PFSK-1 (cell line): ENCODE measurements around the gene LDLRAD4.

Experiments used
- FOXP2 ChIP-seq: optimal IDR thresholded peaks from 2 replicates; pipeline ENCODE3; 2011; ENCODE audit warnings: borderline replicate concordance, control low read depth, inconsistent platforms; ENCODE audit not compliant: insufficient read depth; ENCODE audit errors: extremely low read length, extremely low read depth
- POLR2AphosphoS5 ChIP-seq: IDR thresholded peaks from 2 replicates; pipeline ENCODE4 v1.6.1; 2012; ENCODE audit warnings: low read depth, mild to moderate bottlenecking, control low read depth, low read length, moderate library complexity
- SIN3A ChIP-seq: IDR thresholded peaks from 2 replicates; pipeline ENCODE4 v1.6.1; 2012; ENCODE audit warnings: mild to moderate bottlenecking, low read length, moderate library complexity, borderline replicate concordance; ENCODE audit not compliant: insufficient read depth
- TAF1 ChIP-seq: IDR thresholded peaks from 2 replicates; pipeline ENCODE4 v1.6.1; 2012; ENCODE audit warnings: low read length, control low read depth, borderline replicate concordance; ENCODE audit not compliant: insufficient read depth
- TF ChIP-seq, protein P1 (sequence below), 2 experiments: IDR thresholded peaks; 2 replicates each; pipeline versions ENCODE4 v1.6.1 to v1.8.0; 2011 to 2012; ENCODE audit warnings: low read depth in 2 of 2, low read length in 2 of 2, control low read depth in 1 of 2, inconsistent platforms in 1 of 2, mild to moderate bottlenecking in 1 of 2, moderate library complexity in 1 of 2; ENCODE audit not compliant: insufficient read depth in 1 of 2

The LDLRAD4 gene

DNA sequence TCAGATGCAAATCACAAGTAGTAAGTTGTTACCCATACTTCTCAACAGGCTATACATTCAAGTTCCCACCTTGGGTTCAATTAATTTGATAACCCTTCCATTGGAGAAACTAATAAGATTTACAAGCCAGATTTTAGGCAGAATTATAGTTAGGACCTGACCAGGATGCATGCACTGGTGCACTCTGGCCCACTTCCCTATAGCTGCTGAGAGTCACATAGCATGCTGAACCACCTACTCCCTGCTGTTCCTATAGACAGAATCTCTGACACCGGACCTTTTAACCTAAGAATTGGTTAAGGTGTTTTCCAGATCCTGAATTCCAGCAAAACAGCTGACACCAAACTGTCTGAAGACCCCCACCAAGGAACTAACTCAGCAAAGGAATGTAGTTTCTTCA, 481.6 kb downstream of the LDLRAD4 start:
- TF ChIP-seq FOXP2 (no peak), POLR2AphosphoS5 (no peak), TAF1 (no peak), SIN3A (no peak)
- TF ChIP-seq, protein P1, sequence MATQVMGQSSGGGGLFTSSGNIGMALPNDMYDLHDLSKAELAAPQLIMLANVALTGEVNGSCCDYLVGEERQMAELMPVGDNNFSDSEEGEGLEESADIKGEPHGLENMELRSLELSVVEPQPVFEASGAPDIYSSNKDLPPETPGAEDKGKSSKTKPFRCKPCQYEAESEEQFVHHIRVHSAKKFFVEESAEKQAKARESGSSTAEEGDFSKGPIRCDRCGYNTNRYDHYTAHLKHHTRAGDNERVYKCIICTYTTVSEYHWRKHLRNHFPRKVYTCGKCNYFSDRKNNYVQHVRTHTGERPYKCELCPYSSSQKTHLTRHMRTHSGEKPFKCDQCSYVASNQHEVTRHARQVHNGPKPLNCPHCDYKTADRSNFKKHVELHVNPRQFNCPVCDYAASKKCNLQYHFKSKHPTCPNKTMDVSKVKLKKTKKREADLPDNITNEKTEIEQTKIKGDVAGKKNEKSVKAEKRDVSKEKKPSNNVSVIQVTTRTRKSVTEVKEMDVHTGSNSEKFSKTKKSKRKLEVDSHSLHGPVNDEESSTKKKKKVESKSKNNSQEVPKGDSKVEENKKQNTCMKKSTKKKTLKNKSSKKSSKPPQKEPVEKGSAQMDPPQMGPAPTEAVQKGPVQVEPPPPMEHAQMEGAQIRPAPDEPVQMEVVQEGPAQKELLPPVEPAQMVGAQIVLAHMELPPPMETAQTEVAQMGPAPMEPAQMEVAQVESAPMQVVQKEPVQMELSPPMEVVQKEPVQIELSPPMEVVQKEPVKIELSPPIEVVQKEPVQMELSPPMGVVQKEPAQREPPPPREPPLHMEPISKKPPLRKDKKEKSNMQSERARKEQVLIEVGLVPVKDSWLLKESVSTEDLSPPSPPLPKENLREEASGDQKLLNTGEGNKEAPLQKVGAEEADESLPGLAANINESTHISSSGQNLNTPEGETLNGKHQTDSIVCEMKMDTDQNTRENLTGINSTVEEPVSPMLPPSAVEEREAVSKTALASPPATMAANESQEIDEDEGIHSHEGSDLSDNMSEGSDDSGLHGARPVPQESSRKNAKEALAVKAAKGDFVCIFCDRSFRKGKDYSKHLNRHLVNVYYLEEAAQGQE (IDR thresholded peaks at IDR 0.05; ENCODE audit: insufficient read depth in 1 of 2, low read depth in 2 of 2, low read length in 2 of 2) = no peak
